PFSK-1 (cell line): Measurements from ENCODE around the gene CNNM3.

ENCODE experiments used
- FOXP2 ChIP-seq: optimal IDR thresholded peaks from 2 replicates; pipeline ENCODE3; 2011; ENCODE audit warnings: borderline replicate concordance, control low read depth, inconsistent platforms; ENCODE audit not compliant: insufficient read depth; ENCODE audit errors: extremely low read length, extremely low read depth
- POLR2AphosphoS5 ChIP-seq: IDR thresholded peaks from 2 replicates; pipeline ENCODE4 v1.6.1; 2012; ENCODE audit warnings: low read depth, mild to moderate bottlenecking, control low read depth, low read length, moderate library complexity
- REST ChIP-seq, 2 experiments: IDR thresholded peaks; 2 replicates each; pipeline versions ENCODE4 v1.6.1 to v1.8.0; 2011 to 2012; ENCODE audit warnings: low read depth in 2 of 2, low read length in 2 of 2, control low read depth in 1 of 2, inconsistent platforms in 1 of 2, mild to moderate bottlenecking in 1 of 2, moderate library complexity in 1 of 2; ENCODE audit not compliant: insufficient read depth in 1 of 2
- SIN3A ChIP-seq: IDR thresholded peaks from 2 replicates; pipeline ENCODE4 v1.6.1; 2012; ENCODE audit warnings: mild to moderate bottlenecking, low read length, moderate library complexity, borderline replicate concordance; ENCODE audit not compliant: insufficient read depth
- TAF1 ChIP-seq: IDR thresholded peaks from 2 replicates; pipeline ENCODE4 v1.6.1; 2012; ENCODE audit warnings: low read length, control low read depth, borderline replicate concordance; ENCODE audit not compliant: insufficient read depth

CNNM3 gene

GRCh38 chr2:96828874-96829273 lies 12.8 kb downstream of the CNNM3 start:
- TF ChIP-seq SIN3A, result no peak
- no peak for TF ChIP-seq REST (IDR thresholded peaks at IDR 0.05; ENCODE audit: insufficient read depth in 1 of 2, low read depth in 2 of 2, low read length in 2 of 2)
- TF ChIP-seq POLR2AphosphoS5, result no peak
- no peak for TF ChIP-seq FOXP2
- TF ChIP-seq TAF1, result no peak

- TF ChIP-seq FOXP2, result no peak
- TF ChIP-seq TAF1, result no peak
- no peak for TF ChIP-seq POLR2AphosphoS5
- no peak for TF ChIP-seq REST (IDR thresholded peaks at IDR 0.05; ENCODE audit: insufficient read depth in 1 of 2, low read depth in 2 of 2, low read length in 2 of 2)
- no peak for TF ChIP-seq SIN3A
Observed at GRCh38 chr2:96830044-96830562, 14.0 kb downstream of the CNNM3 start.

- TF ChIP-seq REST (IDR thresholded peaks at IDR 0.05; ENCODE audit: insufficient read depth in 1 of 2, low read depth in 2 of 2, low read length in 2 of 2), result peak; percentile 69 to 87
- TF ChIP-seq POLR2AphosphoS5, result no peak
Observed at GRCh38 chr2:96831679-96832078, 15.6 kb downstream of the CNNM3 start.

GRCh38 chr2:96832408-96832753 lies 16.3 kb downstream of the CNNM3 start:
- TF ChIP-seq TAF1, result no peak
- no peak for TF ChIP-seq REST (IDR thresholded peaks at IDR 0.05; ENCODE audit: insufficient read depth in 1 of 2, low read depth in 2 of 2, low read length in 2 of 2)
- TF ChIP-seq FOXP2, result no peak
- no peak for TF ChIP-seq SIN3A
- TF ChIP-seq POLR2AphosphoS5, result no peak

GRCh38 chr2:96832754-96833507 lies 16.9 kb downstream of the CNNM3 start:
- no peak for TF ChIP-seq FOXP2
- no peak for TF ChIP-seq TAF1
- TF ChIP-seq SIN3A, result no peak
- no peak for TF ChIP-seq POLR2AphosphoS5
